HCT116 (cell line): ENCODE data around the gene RADIL. TPM values are rescaled to one million over a fixed set of nuclear protein-coding genes. Genes with fewer than 3 reads are reported as not detected.

Source experiments
- ATAC-seq: fragments of 200-7000 bp; cut with Tn5 transposase; 2 replicates; pipeline ENCODE4 v1.9.1; 2020; ENCODE audit warnings: mild to moderate bottlenecking, moderate library complexity
- BruUV-seq: library from RNA; stranded (reverse); fragments of 400-500 nt; replicated peaks from 2 replicates; lab custom pipeline; 2021; lab: Mats Ljungman, UMichigan
- CTCF ChIA-PET: fragments of 300-600 bp; sonication (Branson Sonifier 250); formaldehyde crosslinking; loops from one replicate; lab custom pipeline; 2021; ENCODE audit warnings: antibody characterized with exemption; lab: Charles Lee
- POLR2A ChIA-PET: fragments of 300-600, 350-600 bp; sonication (Branson Sonifier 250); formaldehyde crosslinking; loops from one replicate; lab custom pipeline; 2021; ENCODE audit warnings: antibody characterized with exemption; lab: Charles Lee
- RAD21 ChIA-PET, 2 experiments: fragments of 300-600 bp; sonication (Branson Sonifier 250); formaldehyde crosslinking; loops; one replicate each; lab custom pipeline; 2023; ENCODE audit warnings: low total read pairs in 2 of 2; ENCODE audit not compliant: uncharacterized antibody in 2 of 2, unreplicated experiment in 2 of 2, low non-redundant PET in 1 of 2; lab: Charles Lee
- DNase-seq: peaks from one replicate; pipeline ENCODE4 v3.0.0-alpha.2; 2010; ENCODE audit warnings: low read depth, low spot score
- H2AFZ ChIP-seq: fragments of 200-600 bp; shearing (Covaris generic), sonication (generic); 2 replicates; pipeline ENCODE4 v1.6.1; 2017; ENCODE audit warnings: low read depth, mixed run types, mixed read lengths, antibody characterized with exemption, low read length; ENCODE audit not compliant: poor library complexity, severe bottlenecking
- H3K27ac ChIP-seq: 2 replicates; pipeline ENCODE4 v1.5.1; 2012; ENCODE audit warnings: low read depth, low read length
- H3K27me3 ChIP-seq: fragments of 200-600 bp; sonication (generic); 2 replicates; pipeline ENCODE4 v1.6.1; 2016; ENCODE audit warnings: mixed run types, low read length, mixed read lengths; ENCODE audit not compliant: insufficient read depth
- H3K36me3 ChIP-seq, 2 experiments: fragments of 200-500 bp in 1 of 2; fragments of 200-600 bp in 1 of 2; sonication (Bioruptor generic) in 1 of 2; sonication (generic) in 1 of 2; 2 replicates each; pipeline versions ENCODE4 v1.5.1 to v1.6.1; 2014 to 2016; ENCODE audit warnings: low read length in 2 of 2, inconsistent platforms in 1 of 2, mixed read lengths in 1 of 2, mixed run types in 1 of 2; ENCODE audit not compliant: insufficient read depth in 2 of 2, control insufficient read depth in 1 of 2
- H3K4me1 ChIP-seq, 2 experiments: fragments of 200-600 bp in 1 of 2; sonication (generic) in 1 of 2; 2 replicates each; pipeline versions ENCODE4 v1.5.1 to v1.6.1; 2012 to 2017; ENCODE audit warnings: low read length in 2 of 2, inconsistent platforms in 1 of 2, mild to moderate bottlenecking in 1 of 2, mixed read lengths in 1 of 2, mixed run types in 1 of 2, moderate library complexity in 1 of 2; ENCODE audit not compliant: insufficient read depth in 2 of 2, control insufficient read depth in 1 of 2
- H3K4me2 ChIP-seq: fragments of 200-600 bp; sonication (generic); 2 replicates; pipeline ENCODE4 v1.6.1; 2017; ENCODE audit warnings: mixed run types, low read length, mixed read lengths
- H3K4me3 ChIP-seq, 2 experiments: fragments of 200-600 bp in 1 of 2; sonication (generic) in 1 of 2; replicated peaks in 1 of 2; 2 replicates each; pipeline ENCODE4 v1.5.1; 2011 to 2016; ENCODE audit warnings: low read length in 2 of 2, control low read depth in 1 of 2, low read depth in 1 of 2, mild to moderate bottlenecking in 1 of 2, mixed read lengths in 1 of 2, mixed run types in 1 of 2
- H3K79me2 ChIP-seq: fragments of 200-600 bp; sonication (generic); 2 replicates; pipeline ENCODE4 v1.6.1; 2017; ENCODE audit warnings: mild to moderate bottlenecking, mixed run types, low read length, moderate library complexity, mixed read lengths; ENCODE audit not compliant: insufficient read depth
- H3K9ac ChIP-seq: fragments of 200-600 bp; sonication (generic); 2 replicates; pipeline ENCODE4 v1.6.1; 2016; ENCODE audit warnings: low read length, mixed read lengths
- H3K9me2 ChIP-seq: fragments of 200-600 bp; sonication (generic), shearing (Covaris generic); 2 replicates; pipeline ENCODE4 v1.6.1; 2017; ENCODE audit warnings: mixed run types, mild to moderate bottlenecking, moderate library complexity; ENCODE audit not compliant: insufficient read depth
- H3K9me3 ChIP-seq, 2 experiments: fragments of 200-500 bp in 1 of 2; fragments of 200-600 bp in 1 of 2; sonication (Bioruptor generic) in 1 of 2; sonication (generic) in 1 of 2; 2 replicates each; pipeline ENCODE4 v1.6.1; 2014 to 2017; ENCODE audit warnings: low read length in 2 of 2, mixed read lengths in 2 of 2, inconsistent platforms in 1 of 2, low read depth in 1 of 2, mild to moderate bottlenecking in 1 of 2, mixed run types in 1 of 2, moderate library complexity in 1 of 2; ENCODE audit not compliant: control insufficient read depth in 1 of 2, insufficient read depth in 1 of 2
- H4K20me1 ChIP-seq: fragments of 200-600 bp; sonication (generic), shearing (Covaris generic); 2 replicates; pipeline ENCODE4 v1.6.1; 2017; ENCODE audit warnings: mixed run types, mild to moderate bottlenecking, moderate library complexity; ENCODE audit not compliant: insufficient read depth
- CTCF ChIP-seq, 3 experiments: fragments of 200-600 bp in 1 of 3; sonication (generic) in 1 of 3; IDR thresholded peaks in 2 of 3; conservative IDR thresholded peaks in 1 of 3; 2 replicates each; pipeline ENCODE4 v1.5.1; 2012 to 2017; ENCODE audit warnings: low read depth in 2 of 3, low read length in 2 of 3, antibody characterized with exemption in 1 of 3, borderline replicate concordance in 1 of 3, control low read depth in 1 of 3, mild to moderate bottlenecking in 1 of 3, mixed read lengths in 1 of 3, mixed run types in 1 of 3, moderate library complexity in 1 of 3; ENCODE audit not compliant: insufficient read depth in 1 of 3
- EGR1 ChIP-seq: IDR thresholded peaks from 2 replicates; pipeline ENCODE4 v1.6.1; 2012; ENCODE audit warnings: low read depth
- ELF1 ChIP-seq: IDR thresholded peaks from 2 replicates; pipeline ENCODE4 v1.6.1; 2012; ENCODE audit warnings: low read depth, borderline replicate concordance
- EZH2 ChIP-seq: fragments of 200-600 bp; sonication (generic); IDR thresholded peaks from 2 replicates; pipeline ENCODE4 v1.6.1; 2017; ENCODE audit warnings: antibody characterized with exemption, mixed run types
- EZH2phosphoT487 ChIP-seq: fragments of 200-600 bp; IDR thresholded peaks from 2 replicates; pipeline ENCODE4 v1.6.1; 2018; ENCODE audit warnings: antibody characterized with exemption, borderline replicate concordance
- TCF7L2 ChIP-seq: IDR thresholded peaks from 2 replicates; pipeline ENCODE4 v1.7.0; 2011; ENCODE audit warnings: borderline replicate concordance, inconsistent platforms; ENCODE audit not compliant: insufficient read depth, insufficient read length; ENCODE audit errors: extremely low read depth
- YY1 ChIP-seq: IDR thresholded peaks from 2 replicates; pipeline ENCODE4 v1.6.1; 2011; ENCODE audit warnings: low read length, low read depth, moderate library complexity, mild to moderate bottlenecking; ENCODE audit not compliant: insufficient replicate concordance; ENCODE audit errors: extremely low read depth
- intact Hi-C: fragments of 100-400 bp; cut with micrococcal nuclease; formaldehyde crosslinking; loops from 2 replicates; pipeline ENCODE4 v1.10.0; 2022
- total RNA-seq: library from RNA; stranded (reverse); gene quantifications from one replicate; pipeline ENCODE4 v1.2.1, GENCODE V29; 2021; ENCODE audit not compliant: unreplicated experiment
- TF ChIP-seq, protein P1 (sequence below): IDR thresholded peaks from 2 replicates; pipeline ENCODE4 v1.6.1; 2012

Gene RADIL
- total RNA-seq, 1 experiment from 2014 or later = 5.3 TPM

DNA sequence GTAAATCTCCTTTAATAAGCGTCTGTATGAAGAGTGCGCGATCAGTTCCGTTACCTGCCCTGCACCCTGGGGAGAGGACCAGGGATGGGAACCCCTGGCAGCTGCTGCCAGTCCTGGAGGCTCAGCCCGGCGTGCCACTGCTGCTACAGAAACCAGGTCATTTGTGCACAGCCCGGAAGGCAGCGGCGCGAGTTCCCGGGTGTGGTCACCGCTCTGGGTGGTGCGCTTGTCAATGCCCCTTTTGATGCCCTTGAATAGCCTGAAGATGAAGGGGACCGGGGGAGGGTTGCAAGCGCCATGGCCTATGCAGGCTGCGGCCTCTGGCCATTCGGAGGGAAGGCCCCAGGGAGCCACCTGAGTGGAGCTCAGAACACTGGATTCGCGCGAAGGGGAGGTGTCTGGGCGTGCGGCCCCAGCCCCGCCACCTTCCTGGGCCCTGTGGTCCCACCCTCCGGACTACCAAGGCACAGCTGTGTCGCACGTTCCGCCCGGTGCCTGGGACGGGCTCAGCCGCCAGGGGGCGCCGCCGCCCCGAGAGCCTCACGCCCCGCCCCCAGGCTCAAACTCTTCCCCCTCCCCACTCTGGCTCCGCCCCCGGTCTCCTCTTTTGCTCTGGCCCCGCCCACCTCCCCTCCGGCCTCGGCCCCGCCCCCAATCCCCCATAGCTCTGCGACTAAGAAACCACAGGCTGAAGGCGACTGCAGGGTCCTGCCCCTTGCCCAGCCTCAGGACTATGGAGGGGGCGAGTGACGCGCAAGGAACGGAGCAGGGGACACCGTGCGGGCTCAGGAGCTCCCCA, 91.6 kb downstream of the RADIL start:
- intact Hi-C loops = loop anchor here (1.0 kb wide), 1 partner anchor 293 kb away; no protein-coding TSS in a partner anchor
- H2AFZ ChIP-seq = no peak overlapping the region
- no peaks in the 10 kb centered on the region for H3K27me3 ChIP-seq
- H3K4me1 ChIP-seq = peaks cover 2 to 14% of the 10 kb centered on the region in 2 experiments; a peak in 3 of 4 replicates
- H3K9me3 ChIP-seq = no peaks in the 10 kb centered on the region
- no peak overlapping the region; the same call in 1 of the 2 replicates for H3K27ac ChIP-seq
- TF ChIP-seq EGR1 (no peak), ELF1 (no peak), TCF7L2 (no peak), EZH2 (no peak), EZH2phosphoT487 (no peak), YY1 (no peak), CTCF (IDR thresholded peaks at IDR 0.05 in 2 of 3, conservative IDR thresholded peaks at IDR 0.05 in 1 of 3; ENCODE audit: borderline replicate concordance in 1 of 3, insufficient read depth in 1 of 3, low read depth in 2 of 3, low read length in 2 of 3) (peak; percentile 47 to 86 (median 78); a peak in 5 of 6 replicates)
- TF ChIP-seq, protein P1, sequence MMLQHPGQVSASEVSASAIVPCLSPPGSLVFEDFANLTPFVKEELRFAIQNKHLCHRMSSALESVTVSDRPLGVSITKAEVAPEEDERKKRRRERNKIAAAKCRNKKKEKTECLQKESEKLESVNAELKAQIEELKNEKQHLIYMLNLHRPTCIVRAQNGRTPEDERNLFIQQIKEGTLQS = no peak
- DNase-seq = peak; percentile 26
- peak; percentile 92 for ATAC-seq
- H3K4me3 ChIP-seq = no peak overlapping the region
- H3K9me2 ChIP-seq = no peaks in the 10 kb centered on the region
- POLR2A ChIA-PET = interaction anchor here (0.6 kb wide), 1 partner anchor 1574 kb away, joined by 3 read pairs; no protein-coding TSS in a partner anchor
- BruUV-seq = no TSS peak
- CTCF ChIA-PET = interaction anchor here (0.6 to 1.4 kb wide), 6 partner anchors 17 to 292 kb away, joined by 3 to 8 read pairs (median 4); partner anchors contain the start of genes AP5Z1 and RADIL
- H4K20me1 ChIP-seq = no peaks in the 10 kb centered on the region
- no peaks in the 10 kb centered on the region for H3K79me2 ChIP-seq
- RAD21 ChIA-PET = interaction anchor here in 1 of 2 experiments (0.6 kb wide), 1 partner anchor 92 kb away, joined by 3 read pairs; the partner anchor contains the start of gene RADIL
- no peak overlapping the region for H3K9ac ChIP-seq
- H3K36me3 ChIP-seq = no peaks in the 10 kb centered on the region
- H3K4me2 ChIP-seq = no peak overlapping the region
